H1 (cell line): ENCODE results near the gene DCAF7. TPM values are rescaled to one million over a fixed set of nuclear protein-coding genes. Genes with fewer than 3 reads are reported as not detected.

Experiments
- CTCF ChIA-PET: fragments of 300-600 bp; sonication (Branson Sonifier 250); formaldehyde crosslinking; loops from one replicate; lab custom pipeline; 2021; ENCODE audit not compliant: partially characterized antibody; lab: Charles Lee
- POLR2A ChIA-PET: fragments of 300-600 bp; sonication (Branson Sonifier 250); formaldehyde crosslinking; loops from one replicate; lab custom pipeline; 2021; ENCODE audit warnings: inconsistent platforms; ENCODE audit not compliant: partially characterized antibody; lab: Charles Lee
- DNase-seq, 2 experiments: peaks; one replicate each; pipeline versions ENCODE4 v3.0.0 to v3.0.0-alpha.2; 2010 to 2022; ENCODE audit warnings: low spot score in 2 of 2, low read depth in 1 of 2, mixed read lengths in 1 of 2
- FAIRE-seq: peaks from 2 replicates; lab custom pipeline; 2011; peaks lifted over from hg19 to GRCh38; lab: Jason Lieb, UNC
- H2AFZ ChIP-seq: 2 replicates; pipeline ENCODE4 v1.8.1; 2012; ENCODE audit warnings: low read length, inconsistent platforms
- H2AK5ac ChIP-seq: 2 replicates; pipeline ENCODE4 v1.6.1; 2013; ENCODE audit warnings: low read depth, low read length
- H2BK120ac ChIP-seq: replicated peaks from 2 replicates; pipeline ENCODE3; 2013; ENCODE audit warnings: low read depth, low read length, inconsistent platforms
- H2BK12ac ChIP-seq: 2 replicates; pipeline ENCODE4 v1.6.1; 2013; ENCODE audit warnings: low read depth, low read length
- H2BK15ac ChIP-seq: 2 replicates; pipeline ENCODE4 v1.6.1; 2013; ENCODE audit warnings: low read length
- H2BK20ac ChIP-seq: 2 replicates; pipeline ENCODE4 v1.6.1; 2013; ENCODE audit warnings: low read length
- H2BK5ac ChIP-seq: 2 replicates; pipeline ENCODE4 v1.6.1; 2013; ENCODE audit warnings: low read depth, low read length
- H3K14ac ChIP-seq: 2 replicates; pipeline ENCODE4 v1.6.1; 2013; ENCODE audit warnings: inconsistent platforms; ENCODE audit not compliant: insufficient read length
- H3K18ac ChIP-seq: 2 replicates; pipeline ENCODE4 v1.6.1; 2013; ENCODE audit warnings: low read length; ENCODE audit errors: extremely low read depth
- H3K23ac ChIP-seq: 2 replicates; pipeline ENCODE4 v1.6.1; 2013; ENCODE audit warnings: inconsistent platforms; ENCODE audit not compliant: insufficient read length
- H3K23me2 ChIP-seq: 2 replicates; pipeline ENCODE4 v1.6.1; 2013; ENCODE audit warnings: low read depth, low read length
- H3K27ac ChIP-seq: 2 replicates; pipeline ENCODE4 v1.6.1; 2011; ENCODE audit warnings: low read depth, low read length, inconsistent platforms
- H3K27me3 ChIP-seq, 4 experiments: replicated peaks in 1 of 4; 1 replicate in 1 of 4; 2 replicates in 3 of 4; pipeline versions ENCODE4 v1.6.1 to v1.8.1; 2011 to 2013; ENCODE audit warnings: low read length in 3 of 4, mild to moderate bottlenecking in 3 of 4, inconsistent platforms in 2 of 4, mixed read lengths in 2 of 4, moderate library complexity in 1 of 4; ENCODE audit not compliant: control insufficient read depth in 3 of 4, insufficient read depth in 3 of 4; ENCODE audit errors: extremely low read depth in 1 of 4
- H3K36me3 ChIP-seq, 4 experiments: 2 replicates each; pipeline versions ENCODE4 v1.6.1 to v1.8.1; 2011 to 2013; ENCODE audit warnings: mild to moderate bottlenecking in 4 of 4, low read length in 3 of 4, moderate library complexity in 2 of 4, control low read depth in 1 of 4, inconsistent platforms in 1 of 4; ENCODE audit not compliant: insufficient read depth in 4 of 4, control insufficient read depth in 2 of 4
- H3K4ac ChIP-seq: replicated peaks from 2 replicates; pipeline ENCODE3; 2013; ENCODE audit warnings: low read length, low read depth, mixed read lengths, inconsistent platforms; ENCODE audit not compliant: insufficient read length
- H3K4me1 ChIP-seq, 4 experiments: replicated peaks in 1 of 4; 1 replicate in 1 of 4; 2 replicates in 3 of 4; pipeline versions ENCODE4 v1.6.1 to v1.8.1; 2011 to 2013; ENCODE audit warnings: low read length in 3 of 4, inconsistent platforms in 2 of 4, mixed read lengths in 1 of 4; ENCODE audit not compliant: insufficient read depth in 4 of 4, control insufficient read depth in 3 of 4
- H3K4me2 ChIP-seq, 2 experiments: 2 replicates each; pipeline versions ENCODE4 v1.6.1 to v1.8.1; 2011 to 2013; ENCODE audit warnings: low read depth in 2 of 2, low read length in 2 of 2, control low read depth in 1 of 2, inconsistent platforms in 1 of 2, mild to moderate bottlenecking in 1 of 2; ENCODE audit not compliant: insufficient read depth in 1 of 2
- H3K4me3 ChIP-seq, 4 experiments: fragments of 200-600, 300-600 bp in 1 of 4; sonication (generic), shearing (Covaris generic), sonication (Bioruptor Twin) in 1 of 4; 2 replicates each; pipeline versions ENCODE4 v1.5.1 to v1.8.1; 2011 to 2016; ENCODE audit warnings: low read length in 4 of 4, low read depth in 3 of 4, control low read depth in 2 of 4, inconsistent platforms in 2 of 4, mild to moderate bottlenecking in 2 of 4, mixed read lengths in 1 of 4, moderate library complexity in 1 of 4; ENCODE audit not compliant: insufficient read depth in 2 of 4; ENCODE audit errors: extremely low read depth in 1 of 4
- H3K56ac ChIP-seq: replicated peaks from 2 replicates; pipeline ENCODE3; 2013; ENCODE audit warnings: low read depth, mild to moderate bottlenecking, mixed read lengths, low read length, inconsistent platforms; ENCODE audit not compliant: insufficient read length
- H3K79me1 ChIP-seq: 2 replicates; pipeline ENCODE4 v1.6.1; 2013; ENCODE audit warnings: low read depth, low read length, control low read depth
- H3K79me2 ChIP-seq, 2 experiments: 2 replicates each; pipeline versions ENCODE4 v1.6.1 to v1.8.1; 2012 to 2013; ENCODE audit warnings: low read length in 2 of 2, mild to moderate bottlenecking in 2 of 2, inconsistent platforms in 1 of 2; ENCODE audit not compliant: insufficient read depth in 2 of 2, control insufficient read depth in 1 of 2
- H3K9ac ChIP-seq, 4 experiments: replicated peaks in 1 of 4; 1 replicate in 1 of 4; 2 replicates in 3 of 4; pipeline versions ENCODE4 v1.6.1 to v1.8.1; 2011 to 2013; ENCODE audit warnings: low read depth in 3 of 4, low read length in 3 of 4, control low read depth in 2 of 4, mild to moderate bottlenecking in 2 of 4, moderate library complexity in 2 of 4, inconsistent platforms in 1 of 4; ENCODE audit errors: extremely low read depth in 1 of 4
- H3K9me3 ChIP-seq, 2 experiments: 2 replicates each; pipeline versions ENCODE4 v1.6.1 to v1.8.1; 2012 to 2013; ENCODE audit warnings: mild to moderate bottlenecking in 2 of 2, moderate library complexity in 2 of 2, control low read depth in 1 of 2, inconsistent platforms in 1 of 2, low read depth in 1 of 2, low read length in 1 of 2, mixed read lengths in 1 of 2; ENCODE audit not compliant: insufficient read depth in 2 of 2
- H4K20me1 ChIP-seq, 2 experiments: replicated peaks in 1 of 2; 2 replicates each; pipeline versions ENCODE3 to v1.8.1; 2011 to 2013; ENCODE audit warnings: inconsistent platforms in 2 of 2, low read length in 2 of 2, mild to moderate bottlenecking in 1 of 2; ENCODE audit not compliant: insufficient read depth in 2 of 2, control insufficient read depth in 1 of 2
- H4K5ac ChIP-seq: 2 replicates; pipeline ENCODE4 v1.6.1; 2013; ENCODE audit warnings: low read length, low read depth, mixed read lengths, inconsistent platforms; ENCODE audit not compliant: insufficient read length
- H4K8ac ChIP-seq: 2 replicates; pipeline ENCODE4 v1.8.0; 2013; ENCODE audit warnings: mild to moderate bottlenecking, moderate library complexity, low read length, inconsistent platforms; ENCODE audit not compliant: insufficient read depth; ENCODE audit errors: extremely low read depth
- H4K91ac ChIP-seq: replicated peaks from 2 replicates; pipeline ENCODE3; 2013; ENCODE audit warnings: low read length, mixed read lengths, inconsistent platforms; ENCODE audit not compliant: insufficient read length
- ASH2L ChIP-seq: fragments of 200-600, 300-600 bp; sonication (generic); IDR thresholded peaks from one replicate; pipeline ENCODE4 v1.7.1; 2017; ENCODE audit warnings: low read length
- BACH1 ChIP-seq: IDR thresholded peaks from 2 replicates; pipeline ENCODE4 v1.6.1; 2012; ENCODE audit warnings: low read length, improper control_type of control experiment
- KDM5A ChIP-seq: fragments of 200-600 bp; IDR thresholded peaks from 2 replicates; pipeline ENCODE4 v1.7.1; 2012; ENCODE audit warnings: mild to moderate bottlenecking, low read length, inconsistent platforms, mixed read lengths
- POLR2A ChIP-seq, 2 experiments: IDR thresholded peaks; 1 replicate in 1 of 2; 2 replicates in 1 of 2; pipeline ENCODE4 v1.6.1; 2011; ENCODE audit warnings: low read depth in 2 of 2, low read length in 2 of 2, mild to moderate bottlenecking in 2 of 2; ENCODE audit errors: control extremely low read depth in 1 of 2
- POLR2AphosphoS5 ChIP-seq: IDR thresholded peaks from 2 replicates; pipeline ENCODE4 v1.6.1; 2011; ENCODE audit warnings: low read depth, low read length
- RAD21 ChIP-seq, 2 experiments: IDR thresholded peaks in 1 of 2; conservative IDR thresholded peaks in 1 of 2; 2 replicates each; pipeline ENCODE4 v1.6.1; 2011; ENCODE audit warnings: low read depth in 2 of 2, low read length in 2 of 2, improper control_type of control experiment in 1 of 2, inconsistent platforms in 1 of 2, mild to moderate bottlenecking in 1 of 2, moderate library complexity in 1 of 2
- ZNF274 ChIP-seq: IDR thresholded peaks from 2 replicates; pipeline ENCODE4 v1.7.0; 2012; ENCODE audit warnings: low read length, borderline replicate concordance; ENCODE audit errors: extremely low read depth
- WGBS, 2 experiments: shearing (Covaris generic) in 1 of 2; methylation state at CpG; one replicate each; pipeline versions ENCODE4 v1.1.6 to v1.1.7; 2013 to 2015; ENCODE audit warnings: low lambda C conversion rate in 2 of 2, mixed read lengths in 2 of 2, inconsistent platforms in 1 of 2, low coverage in 1 of 2, missing lambda C conversion rate in 1 of 2; ENCODE audit not compliant: insufficient replicate concordance in 2 of 2, insufficient coverage in 1 of 2, insufficient read length in 1 of 2; ENCODE audit errors: extremely low coverage in 1 of 2, missing lambda C conversion rate in 1 of 2; 5-methylcytosine and 5-hydroxymethylcytosine counted together
- polyA plus RNA-seq, 7 experiments: library from polyadenylated mRNA; depleted of rRNA in 3 of 7; stranded (reverse) in 5 of 7; unstranded in 2 of 7; fragments of >200 nt in 5 of 7; fragments of 200-250 nt in 2 of 7; gene quantifications; 1 replicate in 5 of 7; 2 replicates in 1 of 7; 4 replicates in 1 of 7; pipeline versions ENCODE4 v1.2.1 to v1.2.3, GENCODE V29; 2011 to 2013; ENCODE audit warnings: missing spikeins in 2 of 7, mixed read lengths in 2 of 7
- total RNA-seq: library from RNA; stranded (reverse); fragmentation: NEBNext Ultra II Directional; extraction: Animal tissue kit (Norgen Biotek cat#: 25700); gene quantifications from 2 replicates; pipeline ENCODE4 v1.2.1, GENCODE V29; 2021

The DCAF7 gene
- total and polyA plus RNA-seq, 2 of the 8 experiments (the other 6 are each of a cell fraction or from before 2014, with no cell fraction given) = 74.9 to 94.1 TPM

- WGBS, 2 experiments = 89% methylated on average over 4 of the region's 4 CpGs; no CpG with 5 or more reads in 1 of the 2 experiments
- no peaks in the 10 kb centered on the region for H3K79me2 ChIP-seq
Measured at GRCh38 chr17:63641692-63642448, 91.6 kb downstream of the DCAF7 start.

More at GRCh38 chr17:63641692-63642448, 91.6 kb downstream of the DCAF7 start:
- no peak overlapping the region for H2AK5ac ChIP-seq
- no peak overlapping the region for H3K56ac ChIP-seq
- H2BK20ac ChIP-seq = no peak overlapping the region
- no peaks in the 10 kb centered on the region for H3K23me2 ChIP-seq
- peaks cover 0 to under 1% (median 0%) of the 10 kb centered on the region in 4 experiments; a peak in 1 of 7 replicates for H3K4me1 ChIP-seq
- H3K4me2 ChIP-seq = no peak overlapping the region
- H4K20me1 ChIP-seq = no peaks in the 10 kb centered on the region
- H3K36me3 ChIP-seq = no peaks in the 10 kb centered on the region; a peak in 1 of 8 replicates
- H3K14ac ChIP-seq = no peak overlapping the region
- H3K23ac ChIP-seq = no peak overlapping the region
- POLR2A ChIA-PET = no interaction called here
- H3K9me3 ChIP-seq = no peaks in the 10 kb centered on the region
- H4K5ac ChIP-seq = no peak overlapping the region
- H2BK12ac ChIP-seq = no peak overlapping the region
- FAIRE-seq (no peak), DNase-seq (no peak)
- no peak for TF ChIP-seq ASH2L
- no peak for TF ChIP-seq RAD21 (IDR thresholded peaks at IDR 0.05 in 1 of 2, conservative IDR thresholded peaks at IDR 0.05 in 1 of 2; ENCODE audit: low read depth in 2 of 2, low read length in 2 of 2)
- TF ChIP-seq ZNF274 = no peak
- no peak for TF ChIP-seq BACH1
- TF ChIP-seq POLR2A (IDR thresholded peaks at IDR 0.05; ENCODE audit: control extremely low read depth in 1 of 2, low read depth in 2 of 2, low read length in 2 of 2) = no peak
- no peak for TF ChIP-seq POLR2AphosphoS5
- no peak for TF ChIP-seq KDM5A
- H3K27me3 ChIP-seq = no peaks in the 10 kb centered on the region
- no peak overlapping the region for H2BK5ac ChIP-seq
- H4K8ac ChIP-seq = no peak overlapping the region
- H3K79me1 ChIP-seq = no peaks in the 10 kb centered on the region
- H3K27ac ChIP-seq = no peak overlapping the region
- no peak overlapping the region for H3K4me3 ChIP-seq
- H2BK120ac ChIP-seq = no peak overlapping the region
- CTCF ChIA-PET = interaction anchor here (0.6 to 1.4 kb wide), 2 partner anchors 18 to 137 kb away, joined by 3 read pairs; no protein-coding TSS in a partner anchor
- no peak overlapping the region for H3K18ac ChIP-seq
- H3K4ac ChIP-seq = no peak overlapping the region
- no peak overlapping the region for H4K91ac ChIP-seq
- H2AFZ ChIP-seq = no peak overlapping the region
- no peak overlapping the region for H2BK15ac ChIP-seq
- H3K9ac ChIP-seq = no peak overlapping the region; a peak in 1 of 7 replicates
